Cardiac muscle cell (in vitro differentiated cells and primary cell): ENCODE measurements around the gene RPL37A. TPM values are rescaled to one million over a fixed set of nuclear protein-coding genes. Genes with fewer than 3 reads are reported as not detected.

Experiments
- DNase-seq, 2 donors: peaks; one replicate each; pipeline versions ENCODE4 v3.0.0 to v3.0.0-alpha.2; 2010 to 2017; ENCODE audit warnings: low read depth in 1 of 2, low spot score in 1 of 2
- H3K27ac ChIP-seq: fragments of 200-600 bp; sonication (generic); 2 replicates; pipeline ENCODE4 v1.5.1; 2016
- H3K27me3 ChIP-seq: fragments of 200-600 bp; sonication (generic); 2 replicates; pipeline ENCODE4 v1.6.0; 2016; ENCODE audit warnings: control low read depth
- H3K36me3 ChIP-seq: fragments of 200-600 bp; sonication (generic); 2 replicates; pipeline ENCODE4 v1.5.1; 2016; ENCODE audit warnings: control low read depth
- H3K4me1 ChIP-seq: fragments of 200-600 bp; sonication (generic); 2 replicates; pipeline ENCODE4 v1.8.1; 2017; ENCODE audit warnings: low read depth, mild to moderate bottlenecking, mixed run types
- H3K4me3 ChIP-seq: fragments of 200-600 bp; sonication (generic); 2 replicates; pipeline ENCODE4 v1.5.1; 2016; ENCODE audit warnings: mild to moderate bottlenecking
- H3K9me3 ChIP-seq: fragments of 200-600 bp; sonication (generic); 2 replicates; pipeline ENCODE4 v1.5.1; 2017; ENCODE audit warnings: low read depth, mild to moderate bottlenecking, control low read depth
- CTCF ChIP-seq: IDR thresholded peaks from 2 replicates; pipeline ENCODE4 v1.5.1; 2012; ENCODE audit warnings: low read depth, mild to moderate bottlenecking, low read length
- polyA plus RNA-seq: library from polyadenylated mRNA; unstranded; fragments of >200 nt; fragmentation: Nextera tagmentation; extraction: Ambion mirVana; gene quantifications from 2 replicates; pipeline ENCODE4 v1.2.1, GENCODE V29; 2016
- total RNA-seq: library from RNA; depleted of rRNA; stranded (reverse); fragments of >200 nt; gene quantifications from 2 replicates; pipeline ENCODE4 v1.2.3, GENCODE V29; 2016

RPL37A gene
- total and polyA plus RNA-seq, 2 experiments from 2014 or later: 685 to 1,245 TPM

DNA sequence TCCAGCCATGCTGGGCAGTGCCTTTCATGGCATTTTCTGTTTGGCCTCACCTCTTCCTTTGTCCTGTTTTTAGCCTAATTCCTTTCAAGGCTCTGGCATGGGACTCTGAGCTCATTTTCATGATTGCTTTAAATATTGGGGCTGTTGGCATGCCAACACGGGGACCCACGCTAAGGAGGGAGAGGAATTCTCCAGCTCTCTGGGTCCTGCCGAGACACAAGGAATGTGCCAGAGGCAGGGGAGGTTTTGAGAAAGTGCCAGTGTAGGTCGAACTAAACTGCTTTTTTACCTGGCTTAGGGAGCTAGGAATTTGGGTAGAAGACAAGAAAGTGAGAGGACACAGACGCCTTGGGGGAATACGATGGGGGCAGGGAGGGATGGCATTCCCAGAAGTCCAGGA is 42.3 kb downstream of the RPL37A start:
- no peaks in the 10 kb centered on the region for H3K36me3 ChIP-seq
- no peaks in the 10 kb centered on the region for H3K27me3 ChIP-seq
- no peaks in the 10 kb centered on the region for H3K9me3 ChIP-seq
- no peak overlapping the region for H3K27ac ChIP-seq
- peaks cover 18% of the 10 kb centered on the region for H3K4me1 ChIP-seq
- DNase-seq: no peak
- no peak overlapping the region for H3K4me3 ChIP-seq
- no peak for TF ChIP-seq CTCF

- H3K36me3 ChIP-seq: no peaks in the 10 kb centered on the region
- no peaks in the 10 kb centered on the region for H3K9me3 ChIP-seq
- no peak overlapping the region for H3K27ac ChIP-seq
- DNase-seq: no peak
- no peak overlapping the region for H3K4me3 ChIP-seq
- no peaks in the 10 kb centered on the region for H3K27me3 ChIP-seq
- peaks cover 12% of the 10 kb centered on the region for H3K4me1 ChIP-seq
- no peak for TF ChIP-seq CTCF
Observed at GRCh38 chr2:216541505-216541904, 42.9 kb downstream of the RPL37A start.

DNA sequence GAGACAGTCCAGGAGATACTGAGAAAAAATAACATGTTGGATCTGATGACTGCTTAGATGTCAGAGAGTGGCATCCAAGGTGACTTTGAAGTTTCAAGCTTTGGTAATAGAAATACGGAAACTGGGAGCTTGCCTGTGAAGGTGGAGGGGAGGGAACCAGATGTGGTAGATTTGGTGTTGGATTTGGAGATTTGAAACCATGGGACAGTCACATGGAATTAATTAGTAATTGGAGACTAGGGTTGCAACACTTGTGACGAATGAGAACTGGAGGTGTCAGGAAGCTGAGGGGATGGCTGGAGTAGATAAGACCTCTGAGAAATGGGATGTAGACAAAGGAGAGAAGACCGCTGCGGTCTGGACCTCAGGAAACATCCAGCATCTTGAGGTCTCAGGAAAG is 46.7 kb downstream of the RPL37A start:
- DNase-seq: peak in 1 of 2 donors; percentile 86
- Histone ChIP-seq H3K4me3 (no peak overlapping the region), H3K27me3 (no peaks in the 10 kb centered on the region), H3K36me3 (no peaks in the 10 kb centered on the region), H3K9me3 (no peaks in the 10 kb centered on the region), H3K4me1 (no peaks in the 10 kb centered on the region), H3K27ac (no peak overlapping the region)
- TF ChIP-seq CTCF: no peak

DNA sequence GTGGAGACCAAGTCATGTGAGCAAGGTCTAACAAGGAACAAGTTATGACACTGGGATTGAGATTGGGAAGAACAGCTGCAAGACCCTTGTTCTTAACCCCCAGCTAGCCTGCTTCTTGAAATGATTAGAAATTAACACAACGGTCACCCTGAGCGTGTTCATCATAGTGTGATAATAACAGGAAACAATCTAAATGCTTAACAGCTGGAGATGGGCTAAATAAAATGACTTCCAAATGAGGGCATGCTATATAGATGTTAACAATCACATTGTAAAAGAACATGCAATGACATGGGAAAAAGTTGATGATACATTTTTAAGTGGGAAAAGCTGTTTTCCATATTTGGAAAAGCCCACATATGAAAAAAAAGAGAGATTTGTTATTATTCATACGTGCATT is 47.6 kb downstream of the RPL37A start:
- Histone ChIP-seq H3K27me3 (no peaks in the 10 kb centered on the region), H3K27ac (no peak overlapping the region)
- TF ChIP-seq CTCF: no peak

DNA sequence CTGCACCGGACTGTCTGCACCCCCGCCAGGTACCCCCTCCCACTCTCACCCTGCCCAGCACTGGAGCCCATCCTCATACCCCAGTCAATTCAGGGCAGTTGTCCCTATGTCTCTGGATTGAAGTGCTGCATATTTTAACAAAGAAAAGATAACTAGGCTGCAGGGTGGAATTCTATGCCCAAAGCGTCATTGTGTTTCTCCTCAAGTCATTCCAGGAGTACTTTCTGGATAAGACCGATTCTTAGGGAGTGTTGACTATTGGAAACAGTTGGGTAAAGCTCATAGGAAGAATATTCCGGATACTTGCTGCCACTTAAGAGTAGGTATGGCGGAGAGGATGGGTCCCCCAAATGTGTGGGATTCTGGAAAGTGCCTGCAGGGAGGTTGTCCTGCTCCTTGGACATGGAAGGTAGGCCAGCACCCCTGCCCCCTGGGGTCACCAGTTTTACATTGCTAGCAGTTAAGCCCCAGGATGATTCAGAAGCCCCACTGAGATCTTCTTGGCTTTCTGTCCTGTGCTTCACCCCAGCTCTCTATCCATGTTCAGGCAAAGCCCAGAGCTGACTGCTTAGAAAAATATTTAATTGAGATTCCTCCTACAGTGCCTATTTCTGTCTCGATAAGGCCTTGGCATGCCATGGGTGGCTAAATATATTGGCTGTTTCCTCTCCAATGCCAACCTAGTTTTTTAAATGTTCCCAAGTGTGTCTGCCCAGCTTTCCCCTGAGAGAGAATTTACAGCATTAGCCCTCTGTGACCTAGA is 48.2 kb downstream of the RPL37A start:
- Histone ChIP-seq H3K27ac (no peak overlapping the region), H3K4me3 (no peak overlapping the region), H3K4me1 (no peaks in the 10 kb centered on the region), H3K9me3 (no peaks in the 10 kb centered on the region), H3K27me3 (no peaks in the 10 kb centered on the region), H3K36me3 (no peaks in the 10 kb centered on the region)
- no peak for TF ChIP-seq CTCF
- DNase-seq: no peak

More for the DNA sequence above, 47.6 kb downstream of the RPL37A start:
- Histone ChIP-seq H3K36me3 (no peaks in the 10 kb centered on the region), H3K4me3 (no peak overlapping the region), H3K9me3 (no peaks in the 10 kb centered on the region), H3K4me1 (no peaks in the 10 kb centered on the region)
- DNase-seq: no peak
